GDM1 (cell line): ENCODE data around the gene CAMSAP2.

Experiments
- DNase-seq: peaks from one replicate; lab custom pipeline; 2025; lab: John Stamatoyannopoulos, UW

CAMSAP2 gene

GRCh38 chr1:200738327-200738948 is at the start of gene CAMSAP2:
Gene CAMSAP2 (plus strand): TSS chr1:200738893. CDS start chr1:200739828, 935 bp downstream.
- DNase-seq, result peak; percentile 53

- no peak for DNase-seq
Measured at GRCh38 chr1:200692316-200692715, 46.4 kb upstream of the CAMSAP2 start.

- DNase-seq, result no peak
Measured at GRCh38 chr1:200693327-200693726, 45.4 kb upstream of the CAMSAP2 start.

GRCh38 chr1:200694738-200695137 is 44.0 kb upstream of the CAMSAP2 start:
- no peak for DNase-seq

GRCh38 chr1:200699871-200700270 is 38.8 kb upstream of the CAMSAP2 start:
- no peak for DNase-seq

GRCh38 chr1:200704986-200705500 is 33.6 kb upstream of the CAMSAP2 start:
- no peak for DNase-seq

GRCh38 chr1:200706111-200706814 is 32.4 kb upstream of the CAMSAP2 start:
- no peak for DNase-seq

GRCh38 chr1:200707116-200707515 is 31.6 kb upstream of the CAMSAP2 start:
- no peak for DNase-seq

- DNase-seq, result no peak
Measured at GRCh38 chr1:200708161-200708560, 30.5 kb upstream of the CAMSAP2 start.

GRCh38 chr1:200708769-200709168 is 29.9 kb upstream of the CAMSAP2 start:
- no peak for DNase-seq

GRCh38 chr1:200710166-200710565 is 28.5 kb upstream of the CAMSAP2 start:
- no peak for DNase-seq

GRCh38 chr1:200714504-200715187 is 24.0 kb upstream of the CAMSAP2 start:
- DNase-seq, result no peak

- no peak for DNase-seq
Measured at GRCh38 chr1:200720199-200720598, 18.5 kb upstream of the CAMSAP2 start.

GRCh38 chr1:200724064-200724463 is 14.6 kb upstream of the CAMSAP2 start:
- DNase-seq, result no peak

GRCh38 chr1:200727257-200727656 is 11.4 kb upstream of the CAMSAP2 start:
- DNase-seq, result no peak

GRCh38 chr1:200729863-200730262 is 8.8 kb upstream of the CAMSAP2 start:
- no peak for DNase-seq

- no peak for DNase-seq
Measured at GRCh38 chr1:200731654-200732332, 6.9 kb upstream of the CAMSAP2 start.

- DNase-seq, result no peak
Measured at GRCh38 chr1:200732438-200732837, 6.3 kb upstream of the CAMSAP2 start.

GRCh38 chr1:200733907-200734306 is 4.8 kb upstream of the CAMSAP2 start:
- no peak for DNase-seq

- no peak for DNase-seq
Measured at GRCh38 chr1:200737647-200738291, 924 bp upstream of the CAMSAP2 start.

GRCh38 chr1:200738949-200739651 is 407 bp downstream of the CAMSAP2 start:
- DNase-seq, result no peak
